NCI-H146 treated with DMSO at 0.1 percent for 48 hours (cell line): ENCODE measurements around the gene LRRC14B.
"Not testable (repeated sequence)": the region's sequence is repeated elsewhere in the genome, so short reads cannot be mapped to it uniquely, and the experiment has no call there.

Experiments used
- DNase-seq: peaks from one replicate; lab custom pipeline; 2025; ENCODE audit not compliant: unreplicated experiment; lab: John Stamatoyannopoulos, UW

The LRRC14B gene

DNA sequence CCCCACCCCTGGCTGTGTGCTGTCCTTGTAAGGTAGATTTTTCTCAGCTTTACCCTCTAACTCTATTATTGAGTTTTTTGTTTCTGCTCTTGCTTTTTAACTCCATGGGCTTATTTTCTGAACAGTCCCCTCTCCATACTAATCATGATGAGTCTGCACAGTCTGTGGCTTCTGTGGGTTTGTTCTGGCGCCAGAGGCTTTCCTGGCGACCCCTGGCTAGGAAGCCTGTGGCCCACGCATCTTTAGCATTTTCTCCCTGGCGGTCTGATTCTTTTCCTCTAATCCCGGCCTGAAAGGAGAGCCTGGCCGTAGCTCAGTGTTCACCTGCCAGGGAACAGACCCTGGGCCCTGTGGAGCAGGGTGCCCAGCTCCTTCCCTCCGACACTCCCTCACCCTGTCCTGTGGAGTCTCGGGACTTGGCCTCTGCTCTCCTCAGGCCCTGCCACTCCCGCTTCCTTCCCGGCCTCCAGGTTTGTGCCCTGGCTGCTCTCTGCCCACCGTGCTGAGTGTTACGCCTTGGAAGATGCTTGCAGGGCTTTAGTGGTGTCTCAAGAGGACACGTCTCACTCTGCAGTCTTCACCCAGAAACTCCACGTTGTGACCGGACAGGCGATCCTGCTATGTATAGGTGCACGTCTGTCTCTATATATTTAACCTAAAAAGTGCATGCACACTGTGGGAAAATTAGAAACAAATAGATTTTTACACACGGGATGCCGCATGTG is 31.7 kb upstream of the LRRC14B start:
- no peak for DNase-seq

DNA sequence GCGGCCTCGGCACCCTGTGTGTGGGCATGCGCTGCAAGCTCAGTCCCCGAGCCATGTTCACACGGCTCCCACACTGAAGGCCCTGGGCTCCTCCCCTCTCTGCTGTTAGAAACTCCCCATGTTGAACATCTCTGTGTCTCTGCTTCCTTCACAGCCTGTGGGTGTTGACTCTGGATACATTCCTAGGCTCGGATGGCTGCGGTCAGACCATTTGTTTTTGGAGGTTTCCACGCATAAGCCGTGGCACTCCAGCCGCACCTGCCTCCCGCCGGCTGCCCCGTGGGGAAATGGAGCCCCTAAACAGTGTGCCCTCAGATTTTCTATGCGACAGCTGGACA is 31.2 kb upstream of the LRRC14B start:
- DNase-seq: no peak

DNA sequence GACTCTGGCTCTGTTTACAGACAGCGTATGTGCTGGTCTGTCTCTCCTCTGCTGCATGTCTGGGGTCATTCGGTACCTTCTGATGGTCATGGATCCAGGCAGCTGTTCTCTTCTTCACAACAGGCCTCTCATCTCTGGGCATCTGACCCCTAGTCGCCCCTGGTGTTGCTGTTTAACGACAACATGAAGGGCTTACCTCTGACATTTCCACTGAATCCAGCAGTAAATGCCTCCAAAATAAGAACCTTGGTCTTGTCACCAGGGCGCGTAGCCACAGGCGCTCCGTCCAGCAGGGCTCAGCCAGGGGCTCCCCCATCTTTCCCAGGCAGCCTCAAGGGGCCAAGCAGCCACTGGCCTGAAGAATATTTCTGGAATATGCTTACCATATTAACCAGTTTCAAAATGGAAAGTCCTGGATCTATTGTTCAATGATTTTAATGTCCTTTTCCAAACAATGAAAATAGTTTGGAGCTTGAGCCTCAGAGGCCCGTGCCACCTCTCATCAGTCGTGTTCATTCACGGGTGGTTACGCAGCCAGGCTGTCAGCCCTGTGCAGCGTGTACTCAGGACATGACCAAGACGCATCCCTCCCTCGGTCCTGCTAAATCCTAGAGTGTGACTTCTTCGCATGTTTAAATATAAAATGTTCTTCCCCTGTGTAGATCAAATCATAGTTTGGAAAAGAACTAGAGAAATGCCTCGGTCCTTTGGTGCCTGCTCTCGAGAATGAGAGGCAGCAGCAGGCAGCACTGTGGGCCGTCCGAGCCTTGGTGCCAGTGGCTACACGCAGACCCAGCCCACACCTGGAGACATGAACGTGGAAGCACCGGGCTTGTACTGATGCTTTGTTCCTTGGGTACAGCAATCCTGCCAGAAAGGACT is 30.1 kb upstream of the LRRC14B start:
- no peak for DNase-seq

DNA sequence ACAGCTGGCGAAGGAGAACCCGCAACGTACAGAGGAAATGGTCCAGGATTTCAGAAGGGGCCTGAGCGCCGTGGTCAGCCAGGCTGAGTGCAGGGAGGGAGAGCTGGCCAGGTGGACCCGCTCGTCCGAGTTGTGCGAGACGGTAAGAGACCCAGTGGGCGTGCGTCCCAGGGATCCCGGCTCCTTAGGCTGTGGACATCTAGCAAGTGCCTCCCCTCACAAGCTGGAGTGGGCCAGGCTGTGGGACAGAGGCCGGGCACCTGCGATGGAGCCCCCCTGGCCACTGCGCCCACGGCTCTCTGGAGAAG is 29.5 kb upstream of the LRRC14B start:
- DNase-seq: no peak

DNA sequence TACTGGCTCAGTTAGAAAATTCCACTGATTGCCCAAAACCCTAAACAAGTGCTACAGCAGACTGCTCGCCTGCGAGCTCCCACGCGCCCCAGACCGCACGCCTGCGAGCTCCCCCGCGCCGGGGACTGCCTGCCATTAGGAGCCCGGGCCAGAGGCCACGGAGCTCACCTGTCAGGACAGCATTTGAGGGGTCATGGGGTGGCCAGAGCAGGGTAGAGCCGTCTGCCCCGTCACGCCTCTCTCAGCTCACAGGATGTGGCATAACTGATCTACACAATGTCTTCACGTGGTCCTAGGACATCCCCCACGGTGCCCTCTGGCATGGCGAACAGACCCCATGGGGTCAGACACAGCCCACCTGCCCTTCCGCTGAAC is 29.1 kb upstream of the LRRC14B start:
- DNase-seq: no peak

DNA sequence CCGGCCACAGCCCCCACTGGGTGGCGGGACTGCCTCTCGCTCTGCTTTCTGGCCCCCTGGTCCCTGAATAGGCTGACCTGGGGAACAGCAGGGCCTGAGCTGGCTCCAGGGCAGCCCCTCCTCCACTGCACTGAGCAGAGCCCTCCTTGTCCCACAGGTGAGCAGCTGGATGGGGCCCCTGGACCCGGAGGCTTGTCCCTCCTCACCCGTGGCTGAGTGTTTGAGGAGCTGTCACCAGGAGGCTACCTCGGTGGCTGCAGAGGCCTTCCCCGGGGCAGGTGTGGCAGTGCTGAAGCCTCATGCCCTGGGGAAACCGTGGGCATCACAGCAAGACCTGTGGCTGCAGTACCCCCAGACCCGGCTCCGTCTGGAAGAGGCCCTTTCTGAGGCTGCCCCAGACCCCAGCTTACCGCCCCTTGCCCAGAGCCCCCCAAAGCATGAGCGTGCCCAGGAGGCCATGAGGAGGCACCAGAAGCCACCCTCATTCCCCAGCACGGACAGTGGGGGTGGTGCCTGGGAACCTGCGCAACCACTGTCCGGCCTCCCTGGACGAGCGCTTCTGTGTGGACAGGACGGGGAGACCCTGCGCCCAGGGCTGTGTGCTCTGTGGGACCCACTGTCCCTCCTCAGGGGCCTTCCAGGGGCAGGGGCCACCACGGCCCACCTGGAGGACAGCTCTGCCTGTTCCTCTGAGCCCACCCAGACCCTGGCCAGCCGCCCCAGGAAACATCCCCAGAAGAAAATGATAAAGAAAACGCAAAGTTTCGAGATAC is 28.5 kb upstream of the LRRC14B start:
- DNase-seq: no peak

DNA sequence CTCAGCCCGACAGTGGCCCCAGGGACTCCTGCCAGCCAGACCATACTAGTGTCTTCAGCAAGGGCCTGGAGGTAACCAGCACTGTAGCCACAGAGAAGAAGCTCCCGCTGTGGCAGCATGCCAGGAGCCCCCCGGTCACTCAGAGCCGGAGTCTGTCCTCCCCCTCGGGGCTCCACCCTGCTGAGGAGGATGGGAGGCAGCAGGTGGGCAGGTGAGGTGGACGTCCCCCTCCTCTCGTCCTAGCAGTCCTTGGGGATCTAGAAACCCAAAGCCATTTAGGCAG is 28.0 kb upstream of the LRRC14B start:
- no peak for DNase-seq

DNA sequence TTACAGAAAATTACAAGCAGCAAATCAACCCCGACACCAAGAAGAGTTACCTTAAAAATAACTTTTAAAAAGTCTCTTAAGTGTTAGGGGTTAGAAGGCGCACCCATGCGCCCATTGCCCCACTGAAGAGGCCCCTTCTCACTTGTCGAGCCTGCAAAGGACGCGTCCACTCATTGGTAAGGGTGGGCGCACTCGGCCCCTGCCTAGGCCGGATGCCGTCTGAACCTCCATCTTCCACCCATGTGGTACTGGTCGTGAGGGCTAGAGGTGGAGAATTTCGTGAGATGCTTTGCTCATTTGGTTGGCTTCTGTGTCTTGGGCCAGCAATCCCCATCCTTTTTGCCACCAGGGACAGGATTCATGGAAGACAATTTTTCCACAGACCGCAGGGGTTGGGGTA is 27.5 kb upstream of the LRRC14B start:
- no peak for DNase-seq

DNA sequence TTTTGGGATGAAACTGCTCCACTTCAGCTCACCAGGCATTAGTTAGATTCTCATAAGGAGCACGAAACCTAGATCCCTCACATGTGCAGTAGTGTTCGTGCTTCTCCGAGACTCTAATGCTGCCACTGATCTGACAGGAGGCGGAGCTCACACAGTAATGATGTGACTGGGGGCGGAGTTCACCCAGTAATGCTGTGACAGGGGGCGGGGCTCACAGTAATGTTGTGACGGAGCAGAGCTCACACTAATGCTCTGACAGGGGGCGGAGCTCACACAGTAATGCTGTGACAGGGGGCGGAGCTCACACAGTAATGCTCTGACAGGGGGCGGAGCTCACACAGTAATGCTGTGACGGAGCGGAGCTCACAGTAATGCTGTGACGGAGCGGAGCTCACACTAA is 27.1 kb upstream of the LRRC14B start:
- no peak for DNase-seq

DNA sequence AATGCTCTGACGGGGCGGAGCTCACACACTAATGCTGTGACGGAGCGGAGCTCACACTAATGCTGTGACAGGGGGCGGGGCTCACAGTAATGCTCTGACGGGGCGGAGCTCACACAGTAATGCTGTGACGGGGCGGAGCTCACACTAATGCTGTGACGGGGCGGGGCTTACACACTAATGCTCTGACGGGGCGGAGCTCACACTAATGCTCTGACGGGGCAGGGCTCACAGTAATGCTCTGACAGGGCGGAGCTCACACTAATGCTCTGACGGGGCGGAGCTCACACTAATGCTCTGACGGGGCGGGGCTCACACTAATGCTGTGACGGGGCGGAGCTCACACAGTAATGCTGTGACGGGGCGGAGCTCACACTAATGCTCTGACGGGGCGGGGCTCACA is 26.5 kb upstream of the LRRC14B start:
- not testable (repeated sequence) for DNase-seq

DNA sequence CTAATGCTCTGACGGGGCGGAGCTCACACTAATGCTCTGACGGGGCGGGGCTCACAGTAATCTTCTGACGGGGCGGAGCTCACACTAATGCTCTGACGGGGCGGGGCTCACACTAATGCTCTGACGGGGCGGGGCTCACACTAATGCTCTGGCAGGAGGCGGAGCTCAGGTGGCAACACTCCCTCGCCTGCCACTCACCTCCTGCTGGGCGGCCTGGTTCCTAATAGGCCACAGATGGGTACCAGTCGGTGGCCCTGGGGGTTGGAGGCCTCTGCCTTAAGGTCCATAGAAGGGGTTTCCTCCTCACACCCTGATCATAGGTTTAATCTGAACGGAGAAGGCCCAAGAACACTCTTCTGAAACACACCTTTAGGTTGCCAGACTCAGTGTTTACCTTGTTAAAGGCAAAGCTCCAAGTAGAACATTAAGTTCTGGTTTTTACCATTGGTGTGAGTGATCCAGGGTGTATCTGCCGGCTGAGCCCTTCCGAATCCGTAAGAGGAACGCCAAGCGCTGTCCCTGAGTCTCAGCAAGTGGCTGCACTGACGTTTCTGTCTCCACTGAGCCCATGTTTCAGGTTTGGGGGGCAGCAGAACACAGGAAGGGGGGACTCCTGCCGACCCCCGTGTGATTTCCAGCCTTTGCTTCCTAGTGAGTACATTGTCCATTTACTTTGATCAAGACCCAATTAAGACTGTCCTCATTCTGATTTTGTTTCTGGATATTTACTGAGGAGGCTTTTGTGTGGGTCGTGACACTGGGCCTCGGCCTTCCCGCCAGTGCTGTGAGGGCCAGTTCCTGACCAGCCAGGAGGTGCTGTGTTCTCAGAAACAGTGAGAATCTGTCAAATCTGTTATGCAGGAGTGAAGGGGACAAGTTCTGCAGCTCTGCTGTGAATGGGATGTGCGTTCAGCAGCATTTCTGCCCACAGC is 24.6 kb upstream of the LRRC14B start:
- no peak for DNase-seq

DNA sequence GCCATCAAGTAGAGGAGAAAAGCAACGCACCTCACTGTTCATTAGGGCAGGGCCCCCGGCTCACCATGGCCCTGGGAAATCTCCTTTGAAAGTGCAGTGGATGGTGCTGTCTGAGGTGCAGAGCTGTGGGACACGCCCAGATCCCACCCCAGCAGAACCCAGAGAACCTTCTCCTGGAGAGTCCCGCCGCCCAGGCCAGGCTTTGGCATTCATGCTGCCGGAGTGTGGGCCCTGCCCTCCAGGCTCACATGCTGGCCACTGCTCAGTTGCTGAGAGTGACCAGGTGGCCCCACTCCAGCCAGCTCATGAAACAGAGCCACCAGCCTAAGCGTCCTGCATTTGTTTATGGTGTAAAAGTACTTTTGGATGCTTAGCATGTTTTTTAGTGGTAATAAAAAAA is 23.8 kb upstream of the LRRC14B start:
- DNase-seq: no peak

DNA sequence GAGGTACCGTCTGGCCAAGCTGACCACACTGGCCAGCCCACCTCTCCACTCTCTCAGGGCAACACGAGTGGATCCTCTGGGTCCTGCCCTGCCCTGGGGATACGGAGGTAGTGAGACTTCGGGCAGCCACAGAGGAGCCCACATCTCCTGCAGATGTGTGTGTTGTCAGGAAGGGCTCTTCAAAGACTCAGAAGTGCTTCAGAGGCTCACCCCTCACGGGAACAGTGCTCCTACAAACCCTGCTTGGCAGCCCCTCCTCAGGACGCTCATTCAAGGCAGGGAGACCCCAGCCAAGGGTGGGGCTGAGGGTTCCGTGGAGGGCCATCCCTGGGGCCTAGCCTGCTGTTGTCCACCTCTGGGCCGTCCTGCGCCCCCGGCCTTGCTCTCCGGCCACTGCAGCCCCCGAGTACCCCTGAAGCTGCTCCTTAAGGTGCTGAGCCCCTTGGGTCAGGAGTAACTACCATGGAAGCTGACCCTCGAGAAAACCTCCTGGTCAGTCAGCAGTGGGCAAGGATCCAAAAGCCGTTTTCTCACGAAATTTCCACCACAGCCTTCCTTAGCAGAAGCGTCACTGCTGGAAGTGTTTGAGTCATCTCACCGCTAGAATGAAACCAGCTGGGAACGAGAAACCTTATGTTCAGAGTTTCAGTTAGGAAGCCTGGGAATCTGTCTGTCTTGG is 23.2 kb upstream of the LRRC14B start:
- DNase-seq: no peak

DNA sequence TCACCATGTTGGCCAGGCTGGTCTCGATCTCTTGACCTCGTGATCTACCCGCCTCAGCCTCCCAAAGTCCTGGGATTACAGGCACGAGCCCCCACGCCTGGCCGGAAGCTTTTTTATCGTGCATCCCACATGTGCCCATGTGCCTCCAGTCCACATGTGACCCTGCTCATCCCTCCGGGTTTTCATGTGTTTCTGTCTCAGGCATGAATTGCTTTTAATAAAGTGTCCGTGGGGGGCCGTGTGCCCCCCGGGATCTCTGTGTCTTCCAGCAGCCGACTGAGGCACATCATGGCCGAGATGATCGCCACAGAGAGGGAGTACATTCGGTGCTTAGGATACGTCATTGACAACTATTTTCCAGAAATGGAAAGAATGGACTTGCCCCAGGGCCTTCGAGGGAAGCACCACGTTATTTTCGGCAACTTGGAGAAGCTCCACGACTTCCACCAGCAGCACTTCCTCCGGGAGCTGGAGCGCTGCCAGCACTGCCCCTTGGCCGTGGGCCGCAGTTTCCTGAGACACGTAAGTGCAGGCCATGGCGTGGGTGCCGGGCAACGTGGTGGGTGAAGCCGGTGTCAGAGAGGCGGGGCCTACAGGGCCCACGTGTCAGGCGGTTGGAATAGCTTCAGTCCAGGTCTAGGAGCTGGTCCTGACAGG is 22.1 kb upstream of the LRRC14B start:
- no peak for DNase-seq

DNA sequence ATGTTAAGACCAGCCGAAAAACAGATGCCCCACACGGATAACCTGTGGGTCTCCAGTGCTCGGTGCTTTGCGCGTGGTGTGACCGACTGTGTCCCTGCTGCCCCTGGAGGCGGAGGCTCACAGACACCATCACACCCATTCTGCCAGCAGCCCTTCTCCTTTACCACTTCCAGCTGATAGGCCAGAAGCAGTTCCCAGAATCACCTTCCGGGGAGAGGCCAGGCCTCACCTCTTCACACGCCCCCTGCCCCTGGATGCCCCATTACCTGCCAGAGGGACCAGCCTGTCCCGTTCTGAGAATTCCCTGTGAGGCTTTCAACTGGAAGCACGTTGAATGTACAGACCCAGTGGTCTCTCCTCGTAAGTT is 21.6 kb upstream of the LRRC14B start:
- no peak for DNase-seq

DNA sequence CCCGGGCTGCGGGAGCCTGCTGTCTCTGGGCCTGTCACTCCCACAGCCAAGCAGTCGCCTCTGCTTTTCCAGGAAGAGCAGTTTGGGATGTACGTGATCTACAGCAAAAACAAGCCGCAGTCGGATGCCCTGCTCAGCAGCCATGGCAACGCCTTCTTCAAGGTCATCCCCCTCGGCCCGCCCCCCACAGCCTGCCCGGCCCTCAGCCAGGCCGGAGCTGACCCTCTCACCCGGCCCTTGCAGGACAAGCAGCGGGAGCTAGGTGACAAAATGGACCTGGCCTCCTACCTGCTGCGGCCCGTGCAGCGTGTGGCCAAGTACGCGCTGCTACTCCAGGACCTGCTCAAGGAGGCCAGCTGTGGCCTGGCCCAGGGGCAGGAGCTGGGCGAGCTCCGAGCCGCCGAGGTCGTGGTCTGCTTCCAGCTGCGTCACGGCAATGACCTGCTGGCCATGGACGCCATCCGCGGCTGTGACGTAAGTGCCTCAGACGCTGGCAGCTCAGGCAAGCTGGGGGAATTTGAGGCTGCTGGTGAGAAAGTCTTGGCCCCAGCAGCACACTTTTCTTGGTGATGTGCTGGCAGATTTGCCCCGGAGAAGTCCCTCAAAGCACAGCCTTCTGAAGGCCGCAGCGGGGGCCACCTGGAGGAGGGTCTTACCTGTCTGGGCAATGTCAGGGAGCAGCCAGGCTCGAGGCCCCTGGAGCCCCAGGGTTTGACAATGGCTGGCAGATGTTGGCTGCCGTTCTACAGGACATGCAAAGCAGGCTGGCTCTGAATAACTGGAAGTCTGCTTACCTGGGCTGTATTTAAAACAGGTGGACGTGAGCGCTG is 20.1 kb upstream of the LRRC14B start:
- no peak for DNase-seq

DNA sequence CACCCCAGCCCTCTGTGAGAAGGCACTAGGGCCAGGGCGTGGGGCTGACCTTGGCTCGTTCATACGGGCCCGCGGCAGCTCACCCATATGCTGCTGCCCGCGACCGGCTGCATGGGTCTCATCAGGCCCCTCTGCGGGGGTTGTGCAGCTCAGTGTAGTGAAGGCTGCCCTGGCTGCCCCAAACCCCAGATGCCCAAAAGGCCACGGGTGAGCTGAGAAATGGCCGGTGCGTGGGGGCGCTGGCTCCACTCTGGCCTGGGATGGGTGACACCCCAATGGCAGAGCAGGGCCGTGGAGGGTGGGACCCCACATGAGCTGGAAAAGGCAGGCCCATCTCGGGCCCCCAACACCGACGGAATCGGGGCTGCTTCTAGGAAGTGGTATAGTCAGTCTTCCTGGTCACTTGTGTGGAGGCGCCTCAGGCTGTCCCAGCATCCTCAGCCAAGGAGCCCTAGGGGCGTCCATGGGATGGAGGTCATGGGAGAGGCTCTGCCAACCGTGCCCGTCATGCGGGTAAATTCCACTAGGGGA is 19.4 kb upstream of the LRRC14B start:
- DNase-seq: no peak

DNA sequence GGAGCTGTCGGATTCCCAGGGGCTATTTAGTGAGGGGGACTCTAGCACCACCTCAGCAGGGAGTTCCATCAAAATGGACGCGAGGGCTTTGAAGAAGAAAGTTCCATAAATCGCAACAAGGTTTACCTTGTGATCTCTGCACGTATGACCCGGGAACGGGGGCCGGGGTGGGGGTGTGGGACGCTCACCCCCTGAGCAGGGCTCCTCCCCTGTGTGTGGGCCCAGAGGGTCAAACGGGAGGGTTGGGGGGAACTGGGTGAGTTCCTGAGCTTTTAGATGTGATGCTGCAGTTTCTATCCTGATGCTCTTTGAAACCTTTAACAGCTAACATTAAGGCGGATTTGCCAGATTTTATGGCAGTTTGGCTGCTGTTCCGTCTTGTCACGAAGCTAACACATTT is 18.9 kb upstream of the LRRC14B start:
- no peak for DNase-seq

DNA sequence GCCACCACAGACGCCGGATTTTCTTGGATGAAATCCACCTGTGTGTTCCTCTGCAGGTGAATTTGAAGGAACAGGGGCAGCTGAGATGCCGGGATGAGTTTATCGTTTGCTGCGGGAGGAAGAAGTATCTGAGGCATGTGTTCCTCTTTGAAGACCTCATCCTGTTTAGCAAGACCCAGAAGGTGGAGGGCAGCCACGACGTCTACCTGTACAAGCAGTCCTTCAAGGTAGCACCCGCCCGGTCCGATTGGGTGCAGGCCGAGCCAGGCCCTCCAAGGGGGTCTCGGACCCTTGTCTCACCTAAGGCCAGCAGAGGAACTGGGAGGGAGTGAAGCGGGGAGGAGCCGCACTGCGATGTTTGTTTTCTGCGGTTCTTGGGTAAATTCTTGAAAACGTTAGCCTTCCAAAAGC is 18.4 kb upstream of the LRRC14B start:
- DNase-seq: no peak
